Heart left ventricle (tissue), 16 donors: ENCODE data around the gene IL1RAPL1. TPM values are rescaled to one million over a fixed set of nuclear protein-coding genes. Genes with fewer than 3 reads are reported as not detected.

Experiments used
- ATAC-seq, 4 donors: fragments of 200-7000 bp; cut with Tn5 transposase; one replicate each; pipeline ENCODE4 v1.9.1; 2020 to 2022; ENCODE audit warnings: moderate library complexity in 4 of 4, mild to moderate bottlenecking in 3 of 4, moderate number of reproducible peaks in 1 of 4
- DNase-seq, 5 donors: peaks; one replicate each; pipeline ENCODE4 v3.0.0-alpha.2; 2020
- H3K27ac ChIP-seq, 12 donors: fragments of 200-600 bp; sonication (generic) in 4 of 12; one replicate each; pipeline versions ENCODE4 v1.5.0 to v1.8.0; 2016 to 2022; ENCODE audit warnings: mild to moderate bottlenecking in 2 of 12
- H3K27me3 ChIP-seq, 9 donors: fragments of 200-600 bp; sonication (generic) in 2 of 9; one replicate each; pipeline versions ENCODE4 v1.5.1 to v1.8.0; 2016 to 2022; ENCODE audit warnings: mild to moderate bottlenecking in 3 of 9
- H3K36me3 ChIP-seq, 9 donors: fragments of 200-600 bp; sonication (generic) in 2 of 9; one replicate each; pipeline versions ENCODE4 v1.5.0 to v1.8.0; 2018 to 2022; ENCODE audit warnings: mild to moderate bottlenecking in 2 of 9
- H3K4me1 ChIP-seq, 12 donors: fragments of 200-600 bp; sonication (generic) in 4 of 12; one replicate each; pipeline versions ENCODE4 v1.5.0 to v1.8.0; 2016 to 2022; ENCODE audit warnings: mild to moderate bottlenecking in 3 of 12
- H3K4me3 ChIP-seq, 12 donors: fragments of 200-600 bp; sonication (generic) in 4 of 12; one replicate each; pipeline versions ENCODE4 v1.5.0 to v1.8.0; 2017 to 2022; ENCODE audit warnings: mild to moderate bottlenecking in 9 of 12, moderate library complexity in 4 of 12
- H3K9me3 ChIP-seq, 12 donors: fragments of 200-600 bp; sonication (generic) in 4 of 12; one replicate each; pipeline versions ENCODE4 v1.5.0 to v1.8.0; 2016 to 2022; ENCODE audit warnings: mild to moderate bottlenecking in 1 of 12
- POLR2A ChIP-seq, 2 donors: fragments of 450-650 bp; IDR thresholded peaks; one replicate each; pipeline ENCODE4 v1.6.1; 2017; ENCODE audit warnings: antibody characterized with exemption in 2 of 2, mild to moderate bottlenecking in 2 of 2, moderate library complexity in 2 of 2
- WGBS, 4 donors: extraction: QIAGEN DNeasy Blood & Tissue Kit in 2 of 4; methylation state at CpG; one replicate each; pipeline versions ENCODE4 v1.1.5 to v1.1.7; 2013 to 2018; 5-methylcytosine and 5-hydroxymethylcytosine counted together
- intact Hi-C, 10 donors: fragments of 100-400 bp; cut with DNase I; formaldehyde crosslinking; loops; one replicate each; pipeline versions ENCODE4 v1.11.1 to v1.14.2; 2022
- polyA plus RNA-seq, 2 donors: library from polyadenylated mRNA; stranded (reverse); fragments of 200-250 nt; gene quantifications; one replicate each; pipeline ENCODE4 v1.2.3, GENCODE V29; 2013
- total RNA-seq, 9 donors: library from RNA; depleted of rRNA in 2 of 9; stranded (reverse); fragments of >200 nt in 2 of 9; fragmentation: NEBNext Ultra II Directional in 3 of 9; extraction: Animal tissue kit (Norgen Biotek cat#: 25700) in 3 of 9; gene quantifications; one replicate each; pipeline versions ENCODE4 v1.1.0 to v1.2.4, GENCODE V29; 2016 to 2023
- TF ChIP-seq, protein P1 (sequence below), 12 donors: fragments of 200-600 bp; sonication (generic) in 4 of 12; IDR thresholded peaks; one replicate each; pipeline versions ENCODE4 v1.5.0 to v1.8.0; 2018 to 2022; ENCODE audit warnings: antibody characterized with exemption in 12 of 12, mild to moderate bottlenecking in 5 of 12
- donor health status: ischemic (EF 13 %, LVEDD 7.1; RV severe dilation, severe dysfunction).
- donor health status: healthy with polysubstance abuse.
- donor health status: DM: no; HTN: yes; CAD: no.
- donor health status: DM: no; HTN: no; CAD: no.
- donor health status: ischemic (EF 25% LVEDD 6.9; RV normal size, moderate dysfunction).
- donor health status: ischemic (EF 25% LVEDD 5.7; RV mildly dilated, moderate dysfunction).
- donor health status: healthy.
- donor health status: DM: yes; HTN: yes; CAD: no.
- donor health status: ischemic (EF 35%, LVEDD 5.7; RV mildly dilated, moderate dysfunction).
- donor health status: nonischemic (EF 11% LVEDD 7.7; RV severe dilation, severe dysfunction).
- donor health status: DM: yes; HTN: yes; CAD: no.
- donor health status: PGD.
- donor health status: ischemic (EF 29% LVEDD 5.4; RV normal size, mild dysfunction).
- donor health status: nonischemic (EF 23%, LVEDD 6.1; RV moderate dilation, normal function).

The IL1RAPL1 gene
- total and polyA plus RNA-seq, 11 donors: 0.42 to 4.7 (median 2.3) TPM

DNA sequence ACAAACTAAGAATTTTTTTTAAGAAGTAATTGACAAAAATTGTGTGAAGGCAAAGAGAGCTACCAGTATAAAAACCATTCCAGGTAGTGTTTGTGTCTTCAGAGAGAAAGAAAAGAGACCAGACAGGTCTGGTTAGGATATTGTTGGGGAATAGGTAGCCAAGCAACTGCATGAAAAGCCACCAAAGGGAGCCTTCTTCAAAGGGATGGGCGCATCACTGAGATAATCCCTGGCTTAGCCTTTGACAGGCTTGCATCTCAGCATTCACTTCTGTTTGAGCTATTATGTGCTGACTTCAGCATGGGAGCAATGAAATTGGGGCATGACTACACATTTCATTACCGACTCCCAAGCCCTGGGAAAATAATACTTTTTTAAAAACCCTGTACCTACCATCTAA lies 496.6 kb downstream of the IL1RAPL1 start:
- 50 to 92% (median 66%) methylated on average over 2 of the region's 2 CpGs for WGBS, 4 donors
- ATAC-seq: no peak
- intact Hi-C loops: no loop called here

DNA sequence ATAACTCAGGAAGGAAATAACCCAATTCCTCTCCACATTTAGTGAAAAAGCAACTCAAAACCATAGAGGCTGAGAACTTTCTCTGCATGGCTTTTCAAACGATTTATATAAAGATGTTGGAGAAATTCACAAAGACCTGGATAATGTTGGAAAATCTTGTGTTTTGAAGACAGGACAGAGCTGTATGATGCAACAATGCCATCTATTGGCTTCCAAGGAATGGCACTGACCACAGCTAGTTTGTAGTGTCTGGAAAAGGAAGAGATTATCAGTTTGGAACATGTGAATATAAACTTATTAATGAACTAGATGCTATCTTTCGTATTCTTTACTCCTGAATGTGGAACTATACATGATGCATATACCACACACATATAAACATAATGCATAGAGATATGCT lies 503.6 kb downstream of the IL1RAPL1 start:
- DNase-seq (peak in 1 of 5 donors; percentile 4), ATAC-seq (peak in 2 of 4 donors; percentile 49 to 52)
- Histone ChIP-seq H3K27ac (no peak overlapping the region), H3K27me3 (no peaks in the 10 kb centered on the region), H3K4me1 (no peaks in the 10 kb centered on the region), H3K4me3 (no peak overlapping the region), H3K36me3 (no peaks in the 10 kb centered on the region), H3K9me3 (no peaks in the 10 kb centered on the region)
- no peak for TF ChIP-seq POLR2A (IDR thresholded peaks at IDR 0.05)
- TF ChIP-seq, protein P1, sequence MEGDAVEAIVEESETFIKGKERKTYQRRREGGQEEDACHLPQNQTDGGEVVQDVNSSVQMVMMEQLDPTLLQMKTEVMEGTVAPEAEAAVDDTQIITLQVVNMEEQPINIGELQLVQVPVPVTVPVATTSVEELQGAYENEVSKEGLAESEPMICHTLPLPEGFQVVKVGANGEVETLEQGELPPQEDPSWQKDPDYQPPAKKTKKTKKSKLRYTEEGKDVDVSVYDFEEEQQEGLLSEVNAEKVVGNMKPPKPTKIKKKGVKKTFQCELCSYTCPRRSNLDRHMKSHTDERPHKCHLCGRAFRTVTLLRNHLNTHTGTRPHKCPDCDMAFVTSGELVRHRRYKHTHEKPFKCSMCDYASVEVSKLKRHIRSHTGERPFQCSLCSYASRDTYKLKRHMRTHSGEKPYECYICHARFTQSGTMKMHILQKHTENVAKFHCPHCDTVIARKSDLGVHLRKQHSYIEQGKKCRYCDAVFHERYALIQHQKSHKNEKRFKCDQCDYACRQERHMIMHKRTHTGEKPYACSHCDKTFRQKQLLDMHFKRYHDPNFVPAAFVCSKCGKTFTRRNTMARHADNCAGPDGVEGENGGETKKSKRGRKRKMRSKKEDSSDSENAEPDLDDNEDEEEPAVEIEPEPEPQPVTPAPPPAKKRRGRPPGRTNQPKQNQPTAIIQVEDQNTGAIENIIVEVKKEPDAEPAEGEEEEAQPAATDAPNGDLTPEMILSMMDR (IDR thresholded peaks at IDR 0.05): peak in 11 of 12 donors; percentile 15 to 54 (median 42)
- 15 to 27% (median 21%) methylated on average over 2 of the region's 2 CpGs for WGBS, 4 donors
- intact Hi-C loops: loop anchor here in 5 of 10 donors (2.0 to 10.0 kb wide), 3 partner anchors 504 to 506 kb away; partner anchors contain the start of gene IL1RAPL1 (in 5 of the 5)

More for the DNA sequence above, 496.6 kb downstream of the IL1RAPL1 start:
- Histone ChIP-seq H3K9me3 (no peaks in the 10 kb centered on the region), H3K27ac (no peak overlapping the region), H3K4me3 (no peak overlapping the region), H3K36me3 (no peaks in the 10 kb centered on the region), H3K27me3 (no peaks in the 10 kb centered on the region), H3K4me1 (no peaks in the 10 kb centered on the region)
- TF ChIP-seq, protein P1 (IDR thresholded peaks at IDR 0.05): no peak
- no peak for TF ChIP-seq POLR2A (IDR thresholded peaks at IDR 0.05)
- DNase-seq: no peak

DNA sequence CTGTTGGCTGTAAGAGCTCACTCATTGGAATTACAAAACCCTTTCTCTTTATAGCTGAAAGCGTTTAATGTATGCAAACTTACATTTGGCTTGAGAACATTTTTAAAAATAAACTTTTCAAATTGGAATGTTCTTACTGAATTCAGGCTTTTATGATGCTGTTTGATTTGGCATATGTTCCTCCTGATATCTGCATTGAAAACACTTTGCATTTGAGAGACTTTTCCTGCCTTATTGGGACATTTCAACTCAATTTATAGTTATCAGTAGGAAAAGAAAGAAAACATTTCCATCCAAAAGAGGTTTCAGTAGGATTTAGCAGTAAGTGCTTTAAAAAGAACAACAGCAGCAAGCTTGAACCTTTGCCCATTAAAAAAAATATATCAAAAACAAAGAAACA lies 520.0 kb downstream of the IL1RAPL1 start:
- no peak for ATAC-seq
- Histone ChIP-seq H3K9me3 (peaks cover 0 to 4% (median 0%) of the 10 kb centered on the region in 12 donors), H3K4me3 (no peak overlapping the region), H3K4me1 (no peaks in the 10 kb centered on the region), H3K27me3 (no peaks in the 10 kb centered on the region), H3K27ac (no peak overlapping the region), H3K36me3 (no peaks in the 10 kb centered on the region)
- 32 to 59% (median 47%) methylated on average over 1 of the region's 1 CpG for WGBS, 4 donors
- TF ChIP-seq, protein P1 (IDR thresholded peaks at IDR 0.05): no peak
- TF ChIP-seq POLR2A (IDR thresholded peaks at IDR 0.05): no peak
- intact Hi-C loops: no loop called here
- no peak for DNase-seq

DNA sequence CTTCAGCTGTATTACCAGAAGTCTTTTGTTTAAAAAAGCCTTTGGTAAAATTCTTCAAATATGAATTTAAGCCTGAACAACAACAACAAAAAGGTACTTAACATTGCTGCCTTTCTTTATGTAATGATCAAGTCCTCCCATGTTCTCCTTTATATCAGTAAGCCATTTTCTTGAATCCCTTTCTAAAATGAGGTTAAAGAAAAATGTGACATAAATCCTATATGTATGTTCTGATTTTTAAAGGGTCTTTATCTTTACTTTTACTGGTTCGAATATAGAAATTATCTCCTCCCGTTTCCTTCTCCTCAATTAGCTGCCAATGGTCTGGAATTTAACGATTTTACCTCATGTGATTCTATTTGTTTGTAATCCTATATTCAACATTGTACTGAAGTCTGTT lies 522.8 kb downstream of the IL1RAPL1 start:
- no peak overlapping the region for H3K27ac ChIP-seq
- 66 to 76% (median 70%) methylated on average over 3 of the region's 3 CpGs for WGBS, 4 donors
- H3K36me3 ChIP-seq: no peaks in the 10 kb centered on the region
- H3K4me1 ChIP-seq: no peaks in the 10 kb centered on the region
- TF ChIP-seq, protein P1 (IDR thresholded peaks at IDR 0.05): no peak
- no peak for TF ChIP-seq POLR2A (IDR thresholded peaks at IDR 0.05)
- intact Hi-C loops: no loop called here
- no peak for DNase-seq
- no peak overlapping the region for H3K4me3 ChIP-seq
- no peak for ATAC-seq
- H3K9me3 ChIP-seq: no peaks in the 10 kb centered on the region
- no peaks in the 10 kb centered on the region for H3K27me3 ChIP-seq
